OCI-LY3 (cell line): ENCODE measurements around the gene CPM.

Experiments
- CTCF ChIP-seq: fragments of 200-600, 300-600 bp; sonication (generic); IDR thresholded peaks from 2 replicates; pipeline ENCODE4 v1.5.1; 2014; ENCODE audit warnings: antibody characterized with exemption, low read length, low read depth
- EZH2phosphoT487 ChIP-seq: fragments of 200-600 bp; shearing (Covaris generic); IDR thresholded peaks from 2 replicates; pipeline ENCODE4 v1.6.1; 2018; ENCODE audit warnings: antibody characterized with exemption, mixed run types, low read depth

- TF ChIP-seq CTCF: peak; percentile 55
- TF ChIP-seq EZH2phosphoT487: no peak
Measured at GRCh38 chr12:68807576-68808387, 125.2 kb downstream of the CPM start, which contains the start of gene MDM2.
